Smooth muscle cell (in vitro differentiated cells): Measurements from ENCODE around the gene C6orf118. TPM values are rescaled to one million over a fixed set of nuclear protein-coding genes. Genes with fewer than 3 reads are reported as not detected.

Experiments used
- DNase-seq: peaks from one replicate; lab custom pipeline; 2025; ENCODE audit not compliant: unreplicated experiment; lab: John Stamatoyannopoulos, UW
- H2AFZ ChIP-seq: fragments of 200-600 bp; sonication (generic); 2 replicates; pipeline ENCODE4 v1.6.0; 2016; ENCODE audit warnings: antibody characterized with exemption, low read depth, mild to moderate bottlenecking
- H3F3A ChIP-seq: fragments of 200-600 bp; sonication (generic); 2 replicates; pipeline ENCODE4 v1.6.0; 2017; ENCODE audit warnings: antibody characterized with exemption, low read depth
- H3K27ac ChIP-seq: fragments of 200-600 bp; sonication (generic); 2 replicates; pipeline ENCODE4 v1.5.1; 2016; ENCODE audit warnings: low read depth, mild to moderate bottlenecking
- H3K27me3 ChIP-seq: fragments of 200-600 bp; sonication (generic); 2 replicates; pipeline ENCODE4 v1.6.1; 2016; ENCODE audit warnings: low read depth, mild to moderate bottlenecking
- H3K36me3 ChIP-seq: fragments of 200-600 bp; sonication (generic); 2 replicates; pipeline ENCODE4 v1.5.1; 2016; ENCODE audit warnings: low read depth
- H3K4me1 ChIP-seq: fragments of 200-600 bp; sonication (generic); 2 replicates; pipeline ENCODE4 v1.5.1; 2016; ENCODE audit warnings: low read depth
- H3K4me2 ChIP-seq: fragments of 200-600 bp; sonication (generic); 2 replicates; pipeline ENCODE4 v1.6.0; 2016; ENCODE audit warnings: mild to moderate bottlenecking
- H3K4me3 ChIP-seq: fragments of 200-600 bp; sonication (generic); 2 replicates; pipeline ENCODE4 v1.5.1; 2016; ENCODE audit warnings: mild to moderate bottlenecking
- H3K79me2 ChIP-seq: fragments of 200-600 bp; sonication (generic); 2 replicates; pipeline ENCODE4 v1.6.0; 2016; ENCODE audit warnings: low read depth, mild to moderate bottlenecking
- H3K9ac ChIP-seq: fragments of 200-600 bp; sonication (generic); 2 replicates; pipeline ENCODE4 v1.6.0; 2016; ENCODE audit warnings: low read depth
- H3K9me3 ChIP-seq: fragments of 200-600 bp; sonication (generic); replicated peaks from 2 replicates; pipeline ENCODE4 v1.5.1; 2016; ENCODE audit warnings: low read depth
- H4K20me1 ChIP-seq: fragments of 200-600 bp; sonication (generic); 2 replicates; pipeline ENCODE4 v1.6.0; 2016; ENCODE audit warnings: low read depth
- WGBS: methylation state at CpG from one replicate; pipeline ENCODE4 v1.1.7; 2016; ENCODE audit warnings: low lambda C conversion rate; 5-methylcytosine and 5-hydroxymethylcytosine counted together
- polyA plus RNA-seq: library from polyadenylated mRNA; unstranded; fragments of >200 nt; fragmentation: Nextera tagmentation; extraction: Ambion mirVana; gene quantifications from 2 replicates; pipeline ENCODE4 v1.2.1, GENCODE V29; 2016
- total RNA-seq: library from RNA; depleted of rRNA; stranded (reverse); fragments of >200 nt; gene quantifications from 2 replicates; pipeline ENCODE4 v1.2.3, GENCODE V29; 2014
- TF ChIP-seq, protein P1 (sequence below): fragments of 200-600 bp; sonication (generic); IDR thresholded peaks from 2 replicates; pipeline ENCODE4 v1.5.1; 2017; ENCODE audit warnings: borderline replicate concordance, mild to moderate bottlenecking, antibody characterized with exemption; ENCODE audit not compliant: insufficient read depth, poor library complexity, severe bottlenecking

The C6orf118 gene
- total and polyA plus RNA-seq, 2 experiments from 2014 or later = not detected

GRCh38 chr6:165268987-165269386 lies 40.4 kb downstream of the C6orf118 start:
- Histone ChIP-seq H3K4me1 (no peaks in the 10 kb centered on the region), H3K36me3 (no peaks in the 10 kb centered on the region), H3K79me2 (no peaks in the 10 kb centered on the region), H4K20me1 (no peaks in the 10 kb centered on the region), H3K27me3 (no peaks in the 10 kb centered on the region), H3K4me2 (no peak overlapping the region), H3K9me3 (no peaks in the 10 kb centered on the region), H3K27ac (no peak overlapping the region), H3F3A (no peaks in the 10 kb centered on the region), H3K4me3 (no peak overlapping the region), H3K9ac (no peak overlapping the region), H2AFZ (no peak overlapping the region)
- WGBS = 75% methylated on average over 7 of the region's 7 CpGs
- no peak for DNase-seq
- TF ChIP-seq, protein P1, sequence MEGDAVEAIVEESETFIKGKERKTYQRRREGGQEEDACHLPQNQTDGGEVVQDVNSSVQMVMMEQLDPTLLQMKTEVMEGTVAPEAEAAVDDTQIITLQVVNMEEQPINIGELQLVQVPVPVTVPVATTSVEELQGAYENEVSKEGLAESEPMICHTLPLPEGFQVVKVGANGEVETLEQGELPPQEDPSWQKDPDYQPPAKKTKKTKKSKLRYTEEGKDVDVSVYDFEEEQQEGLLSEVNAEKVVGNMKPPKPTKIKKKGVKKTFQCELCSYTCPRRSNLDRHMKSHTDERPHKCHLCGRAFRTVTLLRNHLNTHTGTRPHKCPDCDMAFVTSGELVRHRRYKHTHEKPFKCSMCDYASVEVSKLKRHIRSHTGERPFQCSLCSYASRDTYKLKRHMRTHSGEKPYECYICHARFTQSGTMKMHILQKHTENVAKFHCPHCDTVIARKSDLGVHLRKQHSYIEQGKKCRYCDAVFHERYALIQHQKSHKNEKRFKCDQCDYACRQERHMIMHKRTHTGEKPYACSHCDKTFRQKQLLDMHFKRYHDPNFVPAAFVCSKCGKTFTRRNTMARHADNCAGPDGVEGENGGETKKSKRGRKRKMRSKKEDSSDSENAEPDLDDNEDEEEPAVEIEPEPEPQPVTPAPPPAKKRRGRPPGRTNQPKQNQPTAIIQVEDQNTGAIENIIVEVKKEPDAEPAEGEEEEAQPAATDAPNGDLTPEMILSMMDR = no peak

DNA sequence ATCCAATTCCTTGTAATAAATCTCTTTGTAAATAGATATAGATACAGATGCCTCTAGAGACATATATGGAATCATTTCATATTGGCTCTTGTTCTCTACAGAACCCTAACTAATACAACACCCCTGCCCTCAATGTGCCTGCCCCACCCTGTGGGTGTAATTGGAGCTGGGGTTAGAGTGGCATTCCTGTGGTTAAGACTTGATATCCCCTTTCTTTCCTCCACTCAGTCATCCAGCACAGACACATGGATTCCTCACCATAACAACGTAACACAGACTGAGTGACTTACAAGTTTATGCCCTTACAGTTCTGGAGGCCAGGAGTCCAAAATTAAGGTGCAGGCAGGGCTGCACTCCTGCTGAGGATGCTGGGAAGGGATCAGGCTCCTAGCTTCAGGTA lies 42.8 kb downstream of the C6orf118 start:
- no peak overlapping the region for H3K4me2 ChIP-seq
- H3K9me3 ChIP-seq = no peaks in the 10 kb centered on the region
- no peak overlapping the region for H2AFZ ChIP-seq

DNA sequence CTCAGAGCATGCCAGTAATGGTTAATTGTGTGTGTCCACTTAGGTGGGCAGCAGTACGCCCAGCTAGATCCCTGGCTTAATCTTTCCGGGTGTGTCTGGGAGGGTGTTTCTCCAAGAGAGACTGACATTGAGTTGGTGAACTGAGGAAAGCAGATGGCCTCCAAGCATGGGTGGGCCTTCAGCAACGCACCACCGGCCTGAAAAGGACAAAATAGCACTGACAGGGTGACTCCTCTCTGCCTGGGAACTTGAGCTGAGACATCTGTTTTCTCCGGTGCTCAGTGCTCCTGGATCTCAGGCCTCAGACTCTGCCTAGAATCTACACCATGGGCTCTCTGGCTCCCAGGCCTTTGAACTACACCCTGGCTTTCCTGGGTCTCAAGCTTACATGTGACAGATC lies 43.2 kb downstream of the C6orf118 start:
- Histone ChIP-seq H4K20me1 (no peaks in the 10 kb centered on the region), H3K4me2 (no peak overlapping the region), H2AFZ (no peak overlapping the region), H3K4me1 (no peaks in the 10 kb centered on the region), H3K27me3 (no peaks in the 10 kb centered on the region), H3K27ac (no peak overlapping the region), H3K79me2 (no peaks in the 10 kb centered on the region), H3K36me3 (no peaks in the 10 kb centered on the region), H3K4me3 (no peak overlapping the region), H3K9me3 (no peaks in the 10 kb centered on the region), H3K9ac (no peak overlapping the region), H3F3A (no peaks in the 10 kb centered on the region)
- no peak for DNase-seq
- TF ChIP-seq, protein P1 = no peak
- 64% methylated on average over 5 of the region's 5 CpGs for WGBS

More for the DNA sequence above, 42.8 kb downstream of the C6orf118 start:
- H4K20me1 ChIP-seq = no peaks in the 10 kb centered on the region
- no peaks in the 10 kb centered on the region for H3K79me2 ChIP-seq
- no peak overlapping the region for H3K27ac ChIP-seq
- H3K9ac ChIP-seq = no peak overlapping the region
- WGBS = 50% methylated on average over 1 of the region's 1 CpG
- H3K4me3 ChIP-seq = no peak overlapping the region
- no peak for DNase-seq
- H3K27me3 ChIP-seq = no peaks in the 10 kb centered on the region
- no peaks in the 10 kb centered on the region for H3K4me1 ChIP-seq
- H3F3A ChIP-seq = no peaks in the 10 kb centered on the region
- TF ChIP-seq, protein P1 = no peak
- no peaks in the 10 kb centered on the region for H3K36me3 ChIP-seq

DNA sequence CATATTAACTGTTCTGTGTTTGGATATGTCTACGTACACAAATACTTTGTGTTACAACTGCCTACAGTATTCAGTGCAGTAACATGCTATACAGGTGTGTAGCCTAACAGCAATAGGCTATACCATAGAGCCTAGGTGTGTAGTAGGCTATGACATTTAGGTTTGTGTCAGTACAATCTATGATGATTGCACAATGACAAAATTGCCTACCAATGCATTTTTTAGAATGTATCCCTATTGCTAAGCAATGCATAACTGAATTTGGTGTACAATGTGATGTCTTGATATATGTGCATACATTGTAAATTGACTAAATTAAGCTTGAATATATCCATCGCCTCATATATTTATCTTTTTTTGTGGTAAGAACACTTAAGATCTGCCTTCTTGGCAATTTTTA lies 48.9 kb downstream of the C6orf118 start:
- H3K4me3 ChIP-seq = no peak overlapping the region
- H3K9ac ChIP-seq = no peak overlapping the region
- no peak overlapping the region for H2AFZ ChIP-seq
- no peaks in the 10 kb centered on the region for H4K20me1 ChIP-seq
- no peaks in the 10 kb centered on the region for H3K4me1 ChIP-seq
- 45% methylated on average over 2 of the region's 2 CpGs for WGBS
- H3F3A ChIP-seq = no peaks in the 10 kb centered on the region
- no peak for DNase-seq
- H3K4me2 ChIP-seq = no peak overlapping the region
- no peaks in the 10 kb centered on the region for H3K79me2 ChIP-seq
- TF ChIP-seq, protein P1 = no peak
- H3K27me3 ChIP-seq = no peaks in the 10 kb centered on the region
- H3K36me3 ChIP-seq = no peaks in the 10 kb centered on the region
- no peak overlapping the region for H3K27ac ChIP-seq
- no peaks in the 10 kb centered on the region for H3K9me3 ChIP-seq
